SK-N-SH (cell line): ENCODE data around the gene CCDC154. TPM values are rescaled to one million over a fixed set of nuclear protein-coding genes. Genes with fewer than 3 reads are reported as not detected.

Experiments
- CTCF ChIA-PET: fragments of 300-600, 350-600 bp; formaldehyde crosslinking; extraction: SDS; loops from one replicate; lab custom pipeline; 2021; lab: Yijun Ruan, JAX
- POLR2A ChIA-PET: fragments of 350-600 bp; sonication (Branson Sonifier 250); formaldehyde crosslinking; extraction: SDS; loops from one replicate; lab custom pipeline; 2020; ENCODE audit warnings: antibody characterized with exemption, inconsistent platforms; lab: Yijun Ruan, JAX
- DNase-seq: peaks from one replicate; pipeline ENCODE4 v3.0.0; 2012
- H2AFZ ChIP-seq: fragments of 200-600 bp; sonication (generic); 2 replicates; pipeline ENCODE4 v1.8.1; 2016; ENCODE audit warnings: antibody characterized with exemption, mild to moderate bottlenecking, low read depth
- H3F3A ChIP-seq: fragments of 200-600 bp; sonication (generic); replicated peaks from 2 replicates; pipeline ENCODE3; 2016; ENCODE audit warnings: antibody characterized with exemption, mild to moderate bottlenecking; ENCODE audit not compliant: insufficient read depth
- H3K27ac ChIP-seq, 2 experiments: fragments of 200-500 bp in 1 of 2; fragments of 200-600 bp in 1 of 2; sonication (Bioruptor generic) in 1 of 2; sonication (generic), shearing (Covaris generic) in 1 of 2; 2 replicates each; pipeline versions ENCODE4 v1.5.1 to v1.6.1; 2014 to 2016; ENCODE audit warnings: low read depth in 2 of 2, inconsistent platforms in 1 of 2, low read length in 1 of 2, mild to moderate bottlenecking in 1 of 2, mixed read lengths in 1 of 2
- H3K27me3 ChIP-seq: fragments of 200-600 bp; sonication (generic), shearing (Covaris generic); 2 replicates; pipeline ENCODE4 v1.6.1; 2016; ENCODE audit warnings: mixed run types; ENCODE audit not compliant: insufficient read depth
- H3K36me3 ChIP-seq, 2 experiments: fragments of 200-500 bp in 1 of 2; fragments of 200-600 bp in 1 of 2; sonication (Bioruptor generic) in 1 of 2; sonication (generic) in 1 of 2; replicated peaks in 1 of 2; 2 replicates each; pipeline versions ENCODE3 to v1.5.1; 2014 to 2016; ENCODE audit warnings: low read length in 1 of 2, mild to moderate bottlenecking in 1 of 2; ENCODE audit not compliant: insufficient read depth in 2 of 2, control insufficient read depth in 1 of 2
- H3K4me1 ChIP-seq, 2 experiments: fragments of 200-500 bp in 1 of 2; fragments of 200-600 bp in 1 of 2; sonication (Bioruptor generic) in 1 of 2; sonication (generic), shearing (Covaris generic) in 1 of 2; 2 replicates each; pipeline versions ENCODE4 v1.5.1 to v1.6.1; 2014 to 2016; ENCODE audit warnings: low read depth in 1 of 2, low read length in 1 of 2, mixed run types in 1 of 2; ENCODE audit not compliant: insufficient read depth in 2 of 2, control insufficient read depth in 1 of 2
- H3K4me2 ChIP-seq: fragments of 200-600 bp; sonication (generic), shearing (Covaris generic); 2 replicates; pipeline ENCODE4 v1.6.1; 2017; ENCODE audit warnings: mixed run types
- H3K4me3 ChIP-seq, 2 experiments: fragments of 200-500 bp in 1 of 2; fragments of 200-600 bp in 1 of 2; sonication (Bioruptor generic) in 1 of 2; sonication (generic), shearing (Covaris generic) in 1 of 2; 2 replicates each; pipeline versions ENCODE4 v1.5.1 to v1.8.1; 2014 to 2016; ENCODE audit warnings: low read depth in 2 of 2, inconsistent platforms in 1 of 2, low read length in 1 of 2, mild to moderate bottlenecking in 1 of 2, mixed read lengths in 1 of 2, moderate library complexity in 1 of 2
- H3K79me2 ChIP-seq: fragments of 200-600 bp; sonication (generic); 2 replicates; pipeline ENCODE4 v1.8.1; 2017; ENCODE audit warnings: mild to moderate bottlenecking; ENCODE audit not compliant: insufficient read depth
- H3K9ac ChIP-seq: fragments of 200-600 bp; sonication (generic); 2 replicates; pipeline ENCODE4 v1.6.1; 2017; ENCODE audit warnings: mixed run types
- H3K9me2 ChIP-seq: fragments of 200-600 bp; sonication (generic); 2 replicates; pipeline ENCODE4 v1.6.1; 2017; ENCODE audit warnings: mixed run types
- H3K9me3 ChIP-seq: fragments of 200-600 bp; sonication (generic); 2 replicates; pipeline ENCODE4 v1.6.1; 2017; ENCODE audit warnings: mixed run types, mild to moderate bottlenecking, moderate library complexity
- H4K20me1 ChIP-seq: fragments of 200-600 bp; sonication (generic); 2 replicates; pipeline ENCODE4 v1.6.1; 2017; ENCODE audit warnings: mild to moderate bottlenecking, mixed run types; ENCODE audit not compliant: insufficient read depth
- ELF1 ChIP-seq: IDR thresholded peaks from 2 replicates; pipeline ENCODE4 v1.4.0; 2012
- EP300 ChIP-seq, 2 experiments: IDR thresholded peaks; 2 replicates each; pipeline versions ENCODE4 v1.4.0 to v1.6.1; 2012; ENCODE audit warnings: borderline replicate concordance in 1 of 2, low read depth in 1 of 2, low read length in 1 of 2
- EZH2phosphoT487 ChIP-seq: fragments of 200-600 bp; sonication (generic); IDR thresholded peaks from 2 replicates; pipeline ENCODE4 v1.6.1; 2017; ENCODE audit warnings: low read depth, mixed run types, mild to moderate bottlenecking, antibody characterized with exemption, moderate library complexity, borderline replicate concordance
- POLR2AphosphoS5 ChIP-seq: IDR thresholded peaks from 2 replicates; pipeline ENCODE4 v1.6.1; 2012; ENCODE audit warnings: low read depth, low read length
- RAD21 ChIP-seq: IDR thresholded peaks from 2 replicates; pipeline ENCODE4 v1.6.1; 2012; ENCODE audit warnings: mild to moderate bottlenecking, low read length
- RFX5 ChIP-seq: IDR thresholded peaks from 2 replicates; pipeline ENCODE4 v1.6.1; 2012; ENCODE audit warnings: mild to moderate bottlenecking, improper control_type of control experiment, low read length
- RXRA ChIP-seq: IDR thresholded peaks from 2 replicates; pipeline ENCODE4 v1.4.0; 2012; ENCODE audit warnings: low read depth, mild to moderate bottlenecking, borderline replicate concordance
- SMC3 ChIP-seq: IDR thresholded peaks from 2 replicates; pipeline ENCODE4 v1.6.1; 2012; ENCODE audit warnings: low read depth, low read length, improper control_type of control experiment
- TEAD4 ChIP-seq: IDR thresholded peaks from 2 replicates; pipeline ENCODE4 v1.4.0; 2012; ENCODE audit warnings: mild to moderate bottlenecking, borderline replicate concordance; ENCODE audit not compliant: insufficient read depth
- YY1 ChIP-seq: IDR thresholded peaks from 2 replicates; pipeline ENCODE4 v1.4.0; 2012; ENCODE audit warnings: low read depth, mild to moderate bottlenecking
- WGBS: methylation state at CpG from one replicate; pipeline ENCODE4 v1.1.6; 2017; ENCODE audit warnings: low lambda C conversion rate; 5-methylcytosine and 5-hydroxymethylcytosine counted together
- polyA plus RNA-seq, 3 experiments: library from polyadenylated mRNA; depleted of rRNA; stranded (reverse); fragments of >200 nt; gene quantifications; 2 replicates each; pipeline ENCODE4 v1.2.3, GENCODE V29; 2012
- TF ChIP-seq, protein P1 (sequence below): IDR thresholded peaks from 2 replicates; pipeline ENCODE4; 2012
- TF ChIP-seq, protein P2 (sequence below): fragments of 150-350 bp; IDR thresholded peaks from 2 replicates; pipeline ENCODE4 v1.6.1; 2017; ENCODE audit warnings: antibody characterized with exemption, low read length, low read depth, borderline replicate concordance
- TF ChIP-seq, protein P3 (sequence below): IDR thresholded peaks from 2 replicates; pipeline ENCODE4 v1.4.0; 2012; ENCODE audit warnings: low read depth
- TF ChIP-seq, protein P4 (sequence below): IDR thresholded peaks from 2 replicates; pipeline ENCODE4 v1.6.1; 2012; ENCODE audit warnings: mild to moderate bottlenecking, low read depth, low read length, moderate library complexity
- TF ChIP-seq, protein P5 (sequence below): IDR thresholded peaks from 2 replicates; pipeline ENCODE4 v1.4.0; 2012; ENCODE audit warnings: low read depth, borderline replicate concordance
- TF ChIP-seq, protein P6 (sequence below): fragments of 150-350 bp; IDR thresholded peaks from 2 replicates; pipeline ENCODE4 v1.6.1; 2016; ENCODE audit warnings: mild to moderate bottlenecking, low read depth, low read length
- TF ChIP-seq, protein P7 (sequence below): IDR thresholded peaks from 2 replicates; pipeline ENCODE4 v1.4.0; 2012; ENCODE audit warnings: low read depth, borderline replicate concordance

CCDC154 gene
- polyA plus RNA-seq, 1 of the 3 experiments (the other 2 are of a cell fraction), result 0.35 TPM

DNA sequence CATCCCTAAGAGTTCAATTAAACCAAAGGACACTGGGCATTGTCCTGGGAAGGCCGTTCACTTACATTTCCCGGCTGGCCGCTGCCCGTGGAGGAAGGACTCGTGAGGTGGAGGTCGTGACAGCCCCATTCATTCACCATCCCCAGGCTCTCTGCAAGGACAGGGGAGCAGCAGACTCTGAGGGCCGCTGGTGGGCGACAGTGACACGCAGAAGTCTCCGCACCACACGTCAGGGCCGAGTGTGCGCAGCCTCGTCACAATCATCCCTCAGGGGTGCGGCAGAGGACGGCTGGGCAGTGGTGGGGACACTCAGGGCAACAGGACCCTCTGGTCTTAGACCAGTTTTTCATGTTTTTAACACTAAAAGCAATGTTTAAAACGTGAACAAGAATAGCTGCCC is 51.5 kb downstream of the CCDC154 start:
- no peaks in the 10 kb centered on the region for H3K9me2 ChIP-seq
- H3K4me1 ChIP-seq, result no peaks in the 10 kb centered on the region
- H3K27me3 ChIP-seq, result no peaks in the 10 kb centered on the region
- TF ChIP-seq, protein P1, sequence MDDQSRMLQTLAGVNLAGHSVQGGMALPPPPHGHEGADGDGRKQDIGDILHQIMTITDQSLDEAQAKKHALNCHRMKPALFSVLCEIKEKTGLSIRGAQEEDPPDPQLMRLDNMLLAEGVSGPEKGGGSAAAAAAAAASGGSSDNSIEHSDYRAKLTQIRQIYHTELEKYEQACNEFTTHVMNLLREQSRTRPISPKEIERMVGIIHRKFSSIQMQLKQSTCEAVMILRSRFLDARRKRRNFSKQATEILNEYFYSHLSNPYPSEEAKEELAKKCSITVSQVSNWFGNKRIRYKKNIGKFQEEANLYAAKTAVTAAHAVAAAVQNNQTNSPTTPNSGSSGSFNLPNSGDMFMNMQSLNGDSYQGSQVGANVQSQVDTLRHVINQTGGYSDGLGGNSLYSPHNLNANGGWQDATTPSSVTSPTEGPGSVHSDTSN, result no peak
- no peak for TF ChIP-seq RAD21
- no peak for TF ChIP-seq POLR2AphosphoS5
- no peak for TF ChIP-seq YY1
- TF ChIP-seq, protein P2, sequence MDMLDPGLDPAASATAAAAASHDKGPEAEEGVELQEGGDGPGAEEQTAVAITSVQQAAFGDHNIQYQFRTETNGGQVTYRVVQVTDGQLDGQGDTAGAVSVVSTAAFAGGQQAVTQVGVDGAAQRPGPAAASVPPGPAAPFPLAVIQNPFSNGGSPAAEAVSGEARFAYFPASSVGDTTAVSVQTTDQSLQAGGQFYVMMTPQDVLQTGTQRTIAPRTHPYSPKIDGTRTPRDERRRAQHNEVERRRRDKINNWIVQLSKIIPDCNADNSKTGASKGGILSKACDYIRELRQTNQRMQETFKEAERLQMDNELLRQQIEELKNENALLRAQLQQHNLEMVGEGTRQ, result no peak
- no peak for TF ChIP-seq EP300 (IDR thresholded peaks at IDR 0.05; ENCODE audit: borderline replicate concordance in 1 of 2, low read depth in 1 of 2, low read length in 1 of 2)
- no peak for TF ChIP-seq RFX5
- TF ChIP-seq, all 33 proteins: peak for 0
- Histone ChIP-seq H3K36me3 (peaks cover 0 to 6% of the 10 kb centered on the region in 2 experiments), H3K4me3 (no peak overlapping the region), H4K20me1 (no peaks in the 10 kb centered on the region), H3K9me3 (no peaks in the 10 kb centered on the region), H3K79me2 (no peaks in the 10 kb centered on the region), H3K9ac (no peak overlapping the region), H3K27ac (no peak overlapping the region), H3K4me2 (no peak overlapping the region), H2AFZ (no peak overlapping the region), H3F3A (no peaks in the 10 kb centered on the region)
- POLR2A ChIA-PET, result no interaction called here
- no peak for DNase-seq
- WGBS, result 97% methylated on average over 17 of the region's 17 CpGs
- CTCF ChIA-PET, result no interaction called here

DNA sequence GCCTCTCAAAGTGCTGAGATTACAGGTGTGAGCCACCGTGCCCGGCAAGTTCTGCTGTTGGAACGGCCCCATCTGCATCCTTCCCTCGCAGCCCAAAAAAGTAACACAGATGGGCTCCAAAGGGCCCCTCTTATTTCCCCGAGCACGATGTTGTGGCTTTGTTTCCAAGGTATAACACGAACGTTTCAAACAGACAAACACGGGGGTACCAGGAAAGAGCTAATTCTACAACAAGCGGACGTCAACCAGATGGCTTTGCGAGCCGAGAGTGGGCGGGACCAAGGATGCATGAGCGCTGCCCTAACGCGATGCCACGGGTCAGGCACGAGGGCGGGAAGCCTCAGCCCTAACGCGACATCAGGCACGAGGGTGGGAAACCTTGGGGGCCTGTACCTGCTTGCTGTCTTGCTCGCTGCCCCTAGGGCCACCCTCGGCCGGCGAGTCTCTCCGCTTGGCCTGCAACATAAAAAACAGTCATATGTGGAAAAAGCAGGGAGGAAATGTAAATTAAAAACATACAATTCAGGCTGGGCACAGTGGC is 54.0 kb downstream of the CCDC154 start:
- Histone ChIP-seq H3K27me3 (no peaks in the 10 kb centered on the region), H3K36me3 (peaks cover 0 to 6% of the 10 kb centered on the region in 2 experiments), H3K27ac (no peak overlapping the region), H4K20me1 (no peaks in the 10 kb centered on the region), H3K9me2 (no peaks in the 10 kb centered on the region), H2AFZ (no peak overlapping the region), H3F3A (no peaks in the 10 kb centered on the region), H3K4me2 (no peak overlapping the region), H3K4me1 (no peaks in the 10 kb centered on the region), H3K4me3 (no peak overlapping the region), H3K9me3 (no peaks in the 10 kb centered on the region), H3K9ac (no peak overlapping the region), H3K79me2 (no peaks in the 10 kb centered on the region)
- no peak for DNase-seq
- ChIA-PET CTCF (interaction anchor here (1.7 kb wide), 1 partner anchor 27 kb away, joined by 4 read pairs; no protein-coding TSS in a partner anchor), POLR2A (no interaction called here)
- WGBS, result 86% methylated on average over 28 of the region's 28 CpGs
- TF ChIP-seq, protein P3, sequence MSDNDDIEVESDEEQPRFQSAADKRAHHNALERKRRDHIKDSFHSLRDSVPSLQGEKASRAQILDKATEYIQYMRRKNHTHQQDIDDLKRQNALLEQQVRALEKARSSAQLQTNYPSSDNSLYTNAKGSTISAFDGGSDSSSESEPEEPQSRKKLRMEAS, result no peak
- no peak for TF ChIP-seq RXRA
- TF ChIP-seq, protein P4, sequence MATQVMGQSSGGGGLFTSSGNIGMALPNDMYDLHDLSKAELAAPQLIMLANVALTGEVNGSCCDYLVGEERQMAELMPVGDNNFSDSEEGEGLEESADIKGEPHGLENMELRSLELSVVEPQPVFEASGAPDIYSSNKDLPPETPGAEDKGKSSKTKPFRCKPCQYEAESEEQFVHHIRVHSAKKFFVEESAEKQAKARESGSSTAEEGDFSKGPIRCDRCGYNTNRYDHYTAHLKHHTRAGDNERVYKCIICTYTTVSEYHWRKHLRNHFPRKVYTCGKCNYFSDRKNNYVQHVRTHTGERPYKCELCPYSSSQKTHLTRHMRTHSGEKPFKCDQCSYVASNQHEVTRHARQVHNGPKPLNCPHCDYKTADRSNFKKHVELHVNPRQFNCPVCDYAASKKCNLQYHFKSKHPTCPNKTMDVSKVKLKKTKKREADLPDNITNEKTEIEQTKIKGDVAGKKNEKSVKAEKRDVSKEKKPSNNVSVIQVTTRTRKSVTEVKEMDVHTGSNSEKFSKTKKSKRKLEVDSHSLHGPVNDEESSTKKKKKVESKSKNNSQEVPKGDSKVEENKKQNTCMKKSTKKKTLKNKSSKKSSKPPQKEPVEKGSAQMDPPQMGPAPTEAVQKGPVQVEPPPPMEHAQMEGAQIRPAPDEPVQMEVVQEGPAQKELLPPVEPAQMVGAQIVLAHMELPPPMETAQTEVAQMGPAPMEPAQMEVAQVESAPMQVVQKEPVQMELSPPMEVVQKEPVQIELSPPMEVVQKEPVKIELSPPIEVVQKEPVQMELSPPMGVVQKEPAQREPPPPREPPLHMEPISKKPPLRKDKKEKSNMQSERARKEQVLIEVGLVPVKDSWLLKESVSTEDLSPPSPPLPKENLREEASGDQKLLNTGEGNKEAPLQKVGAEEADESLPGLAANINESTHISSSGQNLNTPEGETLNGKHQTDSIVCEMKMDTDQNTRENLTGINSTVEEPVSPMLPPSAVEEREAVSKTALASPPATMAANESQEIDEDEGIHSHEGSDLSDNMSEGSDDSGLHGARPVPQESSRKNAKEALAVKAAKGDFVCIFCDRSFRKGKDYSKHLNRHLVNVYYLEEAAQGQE, result no peak
- no peak for TF ChIP-seq EZH2phosphoT487
- TF ChIP-seq TEAD4, result no peak
- TF ChIP-seq, protein P5, sequence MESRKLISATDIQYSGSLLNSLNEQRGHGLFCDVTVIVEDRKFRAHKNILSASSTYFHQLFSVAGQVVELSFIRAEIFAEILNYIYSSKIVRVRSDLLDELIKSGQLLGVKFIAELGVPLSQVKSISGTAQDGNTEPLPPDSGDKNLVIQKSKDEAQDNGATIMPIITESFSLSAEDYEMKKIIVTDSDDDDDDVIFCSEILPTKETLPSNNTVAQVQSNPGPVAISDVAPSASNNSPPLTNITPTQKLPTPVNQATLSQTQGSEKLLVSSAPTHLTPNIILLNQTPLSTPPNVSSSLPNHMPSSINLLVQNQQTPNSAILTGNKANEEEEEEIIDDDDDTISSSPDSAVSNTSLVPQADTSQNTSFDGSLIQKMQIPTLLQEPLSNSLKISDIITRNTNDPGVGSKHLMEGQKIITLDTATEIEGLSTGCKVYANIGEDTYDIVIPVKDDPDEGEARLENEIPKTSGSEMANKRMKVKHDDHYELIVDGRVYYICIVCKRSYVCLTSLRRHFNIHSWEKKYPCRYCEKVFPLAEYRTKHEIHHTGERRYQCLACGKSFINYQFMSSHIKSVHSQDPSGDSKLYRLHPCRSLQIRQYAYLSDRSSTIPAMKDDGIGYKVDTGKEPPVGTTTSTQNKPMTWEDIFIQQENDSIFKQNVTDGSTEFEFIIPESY, result no peak
- TF ChIP-seq RAD21, result no peak
- TF ChIP-seq YY1, result no peak
- TF ChIP-seq ELF1, result no peak
- TF ChIP-seq, protein P6, sequence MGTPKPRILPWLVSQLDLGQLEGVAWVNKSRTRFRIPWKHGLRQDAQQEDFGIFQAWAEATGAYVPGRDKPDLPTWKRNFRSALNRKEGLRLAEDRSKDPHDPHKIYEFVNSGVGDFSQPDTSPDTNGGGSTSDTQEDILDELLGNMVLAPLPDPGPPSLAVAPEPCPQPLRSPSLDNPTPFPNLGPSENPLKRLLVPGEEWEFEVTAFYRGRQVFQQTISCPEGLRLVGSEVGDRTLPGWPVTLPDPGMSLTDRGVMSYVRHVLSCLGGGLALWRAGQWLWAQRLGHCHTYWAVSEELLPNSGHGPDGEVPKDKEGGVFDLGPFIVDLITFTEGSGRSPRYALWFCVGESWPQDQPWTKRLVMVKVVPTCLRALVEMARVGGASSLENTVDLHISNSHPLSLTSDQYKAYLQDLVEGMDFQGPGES, result no peak
- no peak for TF ChIP-seq SMC3
- TF ChIP-seq, protein P7, sequence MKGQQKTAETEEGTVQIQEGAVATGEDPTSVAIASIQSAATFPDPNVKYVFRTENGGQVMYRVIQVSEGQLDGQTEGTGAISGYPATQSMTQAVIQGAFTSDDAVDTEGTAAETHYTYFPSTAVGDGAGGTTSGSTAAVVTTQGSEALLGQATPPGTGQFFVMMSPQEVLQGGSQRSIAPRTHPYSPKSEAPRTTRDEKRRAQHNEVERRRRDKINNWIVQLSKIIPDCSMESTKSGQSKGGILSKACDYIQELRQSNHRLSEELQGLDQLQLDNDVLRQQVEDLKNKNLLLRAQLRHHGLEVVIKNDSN, result no peak
